ENCODE measurements around the gene DOCK2.

- TF ChIP-seq POLR2AphosphoS5 (IDR thresholded peaks at IDR 0.05; ENCODE audit: low read depth, low read length) (no peak), CEBPB (IDR thresholded peaks at IDR 0.05; ENCODE audit: low read depth, low read length) (no peak), POLR2A (IDR thresholded peaks at IDR 0.05; ENCODE audit: control extremely low read depth in 1 of 2, low read depth in 2 of 2, low read length in 2 of 2) (no peak), EZH2 (IDR thresholded peaks at IDR 0.05; ENCODE audit: low read depth, low read length, severe bottlenecking) (no peak), EP300 (IDR thresholded peaks at IDR 0.05; ENCODE audit: borderline replicate concordance in 1 of 2, low read depth in 2 of 2, low read length in 2 of 2) (no peak), TEAD4 (IDR thresholded peaks at IDR 0.05; ENCODE audit: low read depth, low read length) (no peak), CTCF (IDR thresholded peaks at IDR 0.05; ENCODE audit: control extremely low read depth in 1 of 3, insufficient read depth in 1 of 3, low read depth in 1 of 3, low read length in 3 of 3) (no peak), CBX8 (IDR thresholded peaks at IDR 0.05; ENCODE audit: borderline replicate concordance, low read depth, low read length) (no peak), JUND (IDR thresholded peaks at IDR 0.05; ENCODE audit: low read length) (no peak)
Observed at GRCh38 chr5:169848792-169849191, 211.7 kb downstream of the DOCK2 start.
